Urinary bladder (tissue), 4 donors: ENCODE measurements around the gene AGK. TPM values are rescaled to one million over a fixed set of nuclear protein-coding genes. Genes with fewer than 3 reads are reported as not detected.

ENCODE experiments used
- DNase-seq: peaks from one replicate; pipeline ENCODE4 v3.0.0-alpha.2; 2015; ENCODE audit errors: extremely low spot score
- H3K27ac ChIP-seq: one replicate; pipeline ENCODE4 v1.5.1; 2013; ENCODE audit warnings: low read depth, mild to moderate bottlenecking, moderate library complexity
- H3K36me3 ChIP-seq: one replicate; pipeline ENCODE4 v1.6.1; 2013; ENCODE audit warnings: mild to moderate bottlenecking, moderate library complexity; ENCODE audit not compliant: insufficient read depth
- H3K4me1 ChIP-seq: one replicate; pipeline ENCODE4 v1.6.1; 2013; ENCODE audit warnings: mild to moderate bottlenecking, moderate library complexity; ENCODE audit not compliant: insufficient read depth
- H3K4me3 ChIP-seq: one replicate; pipeline ENCODE4 v1.5.1; 2013; ENCODE audit warnings: low read depth, low read length
- WGBS: extraction: QIAGEN DNeasy Blood & Tissue Kit; methylation state at CpG from one replicate; pipeline ENCODE4 v1.1.7; 2013; 5-methylcytosine and 5-hydroxymethylcytosine counted together
- polyA plus RNA-seq: library from polyadenylated mRNA; stranded (reverse); fragments of 200-250 nt; gene quantifications from one replicate; pipeline ENCODE4 v1.2.3, GENCODE V29; 2013
- total RNA-seq: library from RNA; depleted of rRNA; stranded (reverse); fragments of >200 nt; gene quantifications from one replicate; pipeline ENCODE4 v1.2.3, GENCODE V29; 2014
- donor health status: healthy with polysubstance abuse.
- donor health status: healthy.

Gene AGK
- 51.0 TPM for total RNA-seq
- 16.2 TPM for polyA plus RNA-seq

- WGBS: under 1% methylated on average over 66 of the region's 66 CpGs
- Histone ChIP-seq H3K36me3 (no peaks in the 10 kb centered on the region), H3K4me1 (no peaks in the 10 kb centered on the region), H3K4me3 (peak within 1 kb of the TSS; percentile 98), H3K27ac (peak within 1 kb of the TSS; percentile 58)
- DNase-seq: peak; percentile 37
Measured at GRCh38 chr7:141551094-141551781, at the start of gene AGK. TSS of gene AGK (plus strand) at chr7:141551410. CDS start at chr7:141555467, 4,057 bp downstream.

DNA sequence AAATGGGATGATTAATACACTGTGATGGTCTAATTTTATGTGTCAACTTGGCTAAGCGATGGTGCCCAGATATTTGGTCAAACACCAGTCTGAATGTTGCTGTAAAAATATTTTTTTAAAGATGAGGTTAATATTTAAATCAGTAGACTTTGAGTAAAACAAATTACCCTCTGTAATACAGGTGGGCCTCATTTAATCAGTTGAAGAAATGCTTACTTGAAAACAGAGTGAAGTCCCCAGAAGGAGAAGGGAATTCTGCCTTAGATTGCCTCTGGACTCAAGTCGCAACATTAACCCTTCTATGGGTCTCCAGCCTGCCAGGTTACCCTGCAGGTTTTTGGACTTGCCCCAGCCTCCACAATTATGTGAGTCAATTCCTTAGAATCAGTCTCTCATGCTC is 49.8 kb upstream of the AGK start:
- 87% methylated on average over 2 of the region's 2 CpGs for WGBS
- Histone ChIP-seq H3K4me3 (no peak overlapping the region), H3K4me1 (no peaks in the 10 kb centered on the region), H3K27ac (no peak overlapping the region), H3K36me3 (no peaks in the 10 kb centered on the region)
- DNase-seq: no peak

DNA sequence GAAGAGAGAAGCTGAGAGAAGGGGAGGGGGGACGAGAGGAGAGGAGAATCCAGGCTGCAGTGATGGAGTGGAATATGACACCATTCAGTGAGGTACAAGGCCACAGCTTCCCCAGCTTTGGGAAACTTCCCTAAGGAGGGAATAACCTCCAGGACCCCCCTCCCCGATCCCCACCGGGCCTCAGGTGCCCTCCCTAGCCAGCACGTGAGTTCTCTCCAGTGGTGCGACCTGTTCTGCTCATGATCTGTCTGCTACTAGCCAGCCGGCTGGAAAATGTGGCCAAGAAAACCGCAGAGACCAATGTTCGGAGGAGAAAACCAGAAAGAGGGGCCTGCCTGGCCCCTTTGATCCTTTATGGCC is 39.9 kb upstream of the AGK start:
- no peak overlapping the region for H3K27ac ChIP-seq
- H3K4me3 ChIP-seq: peak overlapping the region; percentile 8
- no peak for DNase-seq
- no peaks in the 10 kb centered on the region for H3K36me3 ChIP-seq
- no peaks in the 10 kb centered on the region for H3K4me1 ChIP-seq
- 5% methylated on average over 8 of the region's 8 CpGs for WGBS

- Histone ChIP-seq H3K36me3 (no peaks in the 10 kb centered on the region), H3K4me1 (no peaks in the 10 kb centered on the region), H3K4me3 (peak overlapping the region; percentile 8), H3K27ac (no peak overlapping the region)
- no peak for DNase-seq
- WGBS: 3% methylated on average over 36 of the region's 36 CpGs
Measured at GRCh38 chr7:141511676-141512396, 39.4 kb upstream of the AGK start.

GRCh38 chr7:141512597-141512996 is 38.6 kb upstream of the AGK start:
- no peak overlapping the region for H3K4me3 ChIP-seq
- H3K36me3 ChIP-seq: no peaks in the 10 kb centered on the region
- no peak for DNase-seq
- no peak overlapping the region for H3K27ac ChIP-seq
- H3K4me1 ChIP-seq: no peaks in the 10 kb centered on the region
- 93% methylated on average over 2 of the region's 2 CpGs for WGBS

GRCh38 chr7:141513720-141514119 is 37.5 kb upstream of the AGK start:
- H3K4me1 ChIP-seq: no peaks in the 10 kb centered on the region
- no peaks in the 10 kb centered on the region for H3K36me3 ChIP-seq
- WGBS: 95% methylated on average over 1 of the region's 1 CpG
- H3K27ac ChIP-seq: no peak overlapping the region
- H3K4me3 ChIP-seq: no peak overlapping the region
- no peak for DNase-seq

- Histone ChIP-seq H3K36me3 (no peaks in the 10 kb centered on the region), H3K4me1 (no peaks in the 10 kb centered on the region), H3K4me3 (no peak overlapping the region), H3K27ac (no peak overlapping the region)
- DNase-seq: no peak
- 60% methylated on average over 4 of the region's 4 CpGs for WGBS
Measured at GRCh38 chr7:141515941-141516340, 35.3 kb upstream of the AGK start.

DNA sequence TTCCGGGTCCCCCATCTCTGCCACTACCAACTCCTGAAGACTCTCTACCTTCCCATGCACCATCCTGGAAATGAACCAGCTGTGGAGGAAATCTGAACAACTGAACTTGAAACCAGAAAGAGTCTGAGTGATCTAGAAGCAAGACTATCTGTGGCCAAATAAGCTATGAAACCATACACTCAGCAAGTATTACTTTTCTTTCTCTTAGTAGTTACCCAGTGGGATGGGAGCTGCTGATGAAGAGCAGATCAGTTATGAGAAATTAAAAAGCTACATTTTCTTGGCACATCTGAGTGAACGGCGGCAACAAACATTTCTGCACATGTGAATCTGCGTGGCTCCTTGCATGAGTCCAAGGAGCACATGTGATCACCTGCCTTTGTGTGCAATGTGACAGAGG is 31.6 kb upstream of the AGK start:
- 95% methylated on average over 4 of the region's 4 CpGs for WGBS
- Histone ChIP-seq H3K36me3 (no peaks in the 10 kb centered on the region), H3K4me3 (no peak overlapping the region), H3K27ac (no peak overlapping the region), H3K4me1 (no peaks in the 10 kb centered on the region)
- DNase-seq: no peak

GRCh38 chr7:141522657-141523342 is 28.4 kb upstream of the AGK start:
- no peak overlapping the region for H3K27ac ChIP-seq
- no peak for DNase-seq
- H3K4me3 ChIP-seq: no peak overlapping the region
- H3K4me1 ChIP-seq: no peaks in the 10 kb centered on the region
- H3K36me3 ChIP-seq: no peaks in the 10 kb centered on the region
- 60% methylated on average over 3 of the region's 3 CpGs for WGBS

- no peaks in the 10 kb centered on the region for H3K4me1 ChIP-seq
- H3K36me3 ChIP-seq: no peaks in the 10 kb centered on the region
- H3K27ac ChIP-seq: no peak overlapping the region
- DNase-seq: no peak
- H3K4me3 ChIP-seq: no peak overlapping the region
Measured at GRCh38 chr7:141525973-141526514, 25.2 kb upstream of the AGK start.

GRCh38 chr7:141527076-141527475 is 24.1 kb upstream of the AGK start:
- H3K27ac ChIP-seq: no peak overlapping the region
- H3K4me1 ChIP-seq: no peaks in the 10 kb centered on the region
- H3K4me3 ChIP-seq: no peak overlapping the region
- DNase-seq: no peak
- WGBS: 91% methylated on average over 4 of the region's 4 CpGs
- no peaks in the 10 kb centered on the region for H3K36me3 ChIP-seq

DNA sequence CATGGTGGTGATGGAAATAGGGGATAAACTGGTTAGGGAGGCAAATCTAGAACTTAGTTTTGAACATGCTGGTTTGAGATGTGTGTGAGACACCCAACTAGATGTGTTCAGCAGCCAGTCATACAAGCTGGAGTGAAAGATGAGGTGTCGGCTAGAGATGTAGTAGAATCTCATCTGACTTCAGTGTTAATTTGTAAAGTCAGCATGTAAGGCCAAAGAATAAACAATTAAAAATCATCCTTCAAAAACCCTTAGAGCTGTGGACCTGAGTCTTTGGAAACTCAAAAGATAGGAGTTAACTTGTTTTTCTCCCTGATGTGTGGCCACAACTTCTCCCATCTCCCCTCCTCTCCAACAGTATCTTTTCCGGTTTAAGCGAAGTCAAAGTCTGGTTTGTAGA is 22.8 kb upstream of the AGK start:
- WGBS: 95% methylated on average over 3 of the region's 3 CpGs
- Histone ChIP-seq H3K4me1 (no peaks in the 10 kb centered on the region), H3K27ac (no peak overlapping the region), H3K4me3 (no peak overlapping the region), H3K36me3 (no peaks in the 10 kb centered on the region)
- no peak for DNase-seq

DNA sequence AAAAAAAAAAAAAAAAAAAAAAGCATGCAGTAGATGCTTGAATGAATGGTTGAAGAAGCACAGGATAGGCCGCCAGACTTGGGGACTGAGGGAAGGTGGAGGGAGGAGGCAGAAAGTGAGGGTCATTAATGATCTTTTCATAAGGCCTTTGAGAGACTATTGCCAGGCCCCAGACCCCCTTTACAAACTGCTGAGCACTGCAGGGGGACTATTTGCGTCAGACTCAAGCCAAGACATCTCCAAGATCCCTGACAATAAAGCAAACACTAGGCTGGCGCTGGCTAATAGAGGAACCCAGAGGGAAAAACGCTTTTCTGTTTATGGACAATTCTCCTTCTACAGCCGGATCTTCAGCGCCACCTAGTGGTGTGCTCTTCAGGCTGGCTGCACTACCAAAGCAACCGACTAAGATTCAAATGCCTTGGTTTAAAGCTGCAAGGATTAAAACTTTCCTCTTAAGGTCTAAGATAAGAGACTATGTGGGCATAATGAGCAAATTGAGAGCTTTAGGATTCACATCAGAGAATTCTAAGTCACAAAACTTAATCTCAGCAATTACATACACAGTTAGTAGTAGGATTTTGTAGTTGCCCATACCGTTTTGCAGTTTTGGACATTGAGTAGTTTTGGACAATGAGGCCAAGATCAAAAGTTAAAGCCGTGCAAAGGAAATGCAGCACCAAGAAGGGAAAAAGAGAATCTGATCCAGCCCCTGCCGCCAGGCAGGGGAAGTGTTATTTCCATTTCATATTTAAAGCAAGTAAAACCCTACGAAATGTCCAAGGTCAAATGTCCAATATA is 17.9 kb upstream of the AGK start:
- peak; percentile 64 for DNase-seq
- Histone ChIP-seq H3K36me3 (no peaks in the 10 kb centered on the region), H3K27ac (no peak overlapping the region), H3K4me3 (no peak overlapping the region), H3K4me1 (no peaks in the 10 kb centered on the region)
- WGBS: 23% methylated on average over 11 of the region's 11 CpGs
